Measurements from ENCODE around the gene AKNA.

AKNA gene

GRCh38 chr9:114414346-114414745, 26.6 kb upstream of the AKNA start:
- DNase-seq (ENCODE audit: low spot score), result no peak

DNA sequence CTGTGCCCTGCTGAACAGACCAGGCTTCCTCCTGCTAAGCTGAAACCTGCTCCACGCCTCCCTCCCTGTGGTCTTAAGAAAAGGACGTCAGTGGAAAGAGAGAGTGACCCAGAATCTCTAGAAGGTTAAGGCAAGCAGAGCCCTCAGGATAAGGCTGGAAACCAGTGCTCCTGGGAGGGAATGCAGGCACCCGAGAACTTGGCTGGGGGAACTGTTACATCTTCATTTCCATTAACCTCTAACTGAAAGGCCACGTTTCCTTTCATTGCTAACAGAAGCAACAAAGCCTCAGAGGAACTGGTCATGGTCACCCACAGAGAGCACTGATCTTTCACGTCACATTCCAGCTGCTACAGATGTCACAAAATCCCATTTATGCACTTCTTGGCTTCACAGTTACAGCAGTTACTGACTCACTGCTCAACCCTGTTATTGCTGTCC, 26.1 kb upstream of the AKNA start:
- no peak for DNase-seq (ENCODE audit: low spot score)

GRCh38 chr9:114412048-114412683, 24.4 kb upstream of the AKNA start:
- DNase-seq (ENCODE audit: low spot score), result no peak

DNA sequence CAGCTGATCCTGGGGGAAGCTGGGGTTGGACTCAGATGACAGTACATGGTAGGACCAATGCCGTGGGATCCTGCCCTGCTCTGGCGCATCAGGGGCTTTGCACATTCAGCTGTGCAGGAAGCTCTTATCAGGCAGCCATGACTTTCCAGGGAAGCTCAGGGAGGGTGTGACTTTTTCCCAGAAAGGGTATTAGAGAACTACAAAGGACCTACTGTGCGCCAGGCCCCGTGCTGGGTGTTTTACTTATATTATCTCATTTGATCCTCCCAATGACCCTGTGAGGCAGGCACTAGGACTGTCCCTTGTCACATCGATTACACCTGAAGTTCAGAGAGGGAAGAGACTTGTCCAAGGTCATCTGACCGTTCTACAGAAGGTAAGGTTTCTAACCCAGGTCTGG, 23.7 kb upstream of the AKNA start:
- no peak for DNase-seq (ENCODE audit: low spot score)

- DNase-seq (ENCODE audit: low spot score), result no peak
Observed at GRCh38 chr9:114410910-114411309, 23.1 kb upstream of the AKNA start.

DNA sequence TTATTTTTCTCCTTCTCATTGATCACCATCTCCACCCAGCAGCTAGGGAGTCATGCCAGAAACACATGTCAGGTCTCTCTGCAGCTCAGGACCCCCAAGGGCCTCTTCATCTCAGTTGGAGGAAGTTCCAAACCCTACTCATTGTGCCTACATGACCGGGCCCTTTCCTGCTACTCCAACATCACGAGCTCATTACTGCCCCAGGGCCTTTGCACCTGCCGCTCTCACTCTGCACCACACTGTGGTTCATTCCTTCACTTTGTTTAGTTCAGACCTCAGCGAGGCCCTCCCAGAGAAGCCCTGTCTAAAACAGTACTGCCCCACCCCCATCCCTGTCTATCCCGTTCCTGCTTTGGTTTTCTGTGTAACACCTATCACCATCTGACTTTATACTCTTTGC, 22.1 kb upstream of the AKNA start:
- DNase-seq (ENCODE audit: low spot score), result no peak

DNA sequence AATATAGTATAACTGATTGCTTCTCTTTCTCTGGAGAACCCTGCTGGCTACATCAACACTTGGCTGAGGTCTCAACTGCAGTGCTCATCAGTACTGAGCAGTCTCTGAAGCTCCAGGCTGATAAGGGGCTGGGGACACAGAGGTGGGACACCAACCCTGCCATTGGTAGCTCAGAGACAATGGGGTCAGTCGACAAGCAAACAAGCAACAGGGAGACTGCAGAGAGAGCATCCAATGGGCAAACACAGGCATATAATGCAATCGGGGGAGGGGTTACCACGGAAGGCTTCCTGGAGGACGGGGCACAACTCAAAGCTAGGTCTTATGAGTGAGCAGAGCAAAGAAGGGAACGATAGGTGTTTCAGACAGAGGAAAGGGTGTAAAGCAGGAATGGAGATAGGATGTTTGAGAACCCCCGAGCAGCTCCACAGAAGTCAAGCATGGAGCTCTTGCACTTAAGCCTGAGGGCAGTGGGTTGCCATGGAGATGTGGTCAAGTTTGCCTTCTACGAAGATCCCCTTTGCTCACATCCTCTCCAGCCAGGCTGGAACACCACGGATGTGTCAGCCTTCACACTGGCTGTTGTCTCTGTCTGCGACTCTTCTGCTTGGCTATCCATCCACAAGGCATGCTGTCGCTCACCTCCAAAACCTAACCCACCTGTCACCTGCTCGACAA, 21.5 kb upstream of the AKNA start:
- DNase-seq (ENCODE audit: low spot score), result no peak

- no peak for DNase-seq (ENCODE audit: low spot score)
Observed at GRCh38 chr9:114408645-114409044, 20.9 kb upstream of the AKNA start.

- DNase-seq (ENCODE audit: low spot score), result no peak
Observed at GRCh38 chr9:114407889-114408288, 20.1 kb upstream of the AKNA start.

DNA sequence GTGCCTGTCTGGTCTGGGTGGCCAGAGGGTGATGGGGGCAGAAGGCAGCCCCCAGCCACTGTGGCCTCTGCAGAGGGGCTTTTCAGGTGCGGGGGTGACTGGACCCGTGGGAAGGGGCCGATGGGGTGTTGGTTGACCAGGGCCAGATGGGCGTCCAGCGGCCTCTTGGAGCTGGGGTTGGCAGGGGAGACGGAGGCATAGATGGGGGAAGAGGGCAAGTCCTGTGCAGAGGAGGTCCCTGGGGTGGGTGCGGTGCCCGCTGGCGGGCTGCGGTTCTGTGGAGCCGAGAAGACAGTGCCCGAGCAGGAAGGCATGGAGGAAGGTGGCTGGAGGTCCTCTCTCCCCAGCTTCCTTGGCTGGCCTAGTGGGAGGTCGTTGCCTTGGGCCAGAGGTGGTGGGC, 18.7 kb upstream of the AKNA start:
- DNase-seq (ENCODE audit: low spot score), result no peak

DNA sequence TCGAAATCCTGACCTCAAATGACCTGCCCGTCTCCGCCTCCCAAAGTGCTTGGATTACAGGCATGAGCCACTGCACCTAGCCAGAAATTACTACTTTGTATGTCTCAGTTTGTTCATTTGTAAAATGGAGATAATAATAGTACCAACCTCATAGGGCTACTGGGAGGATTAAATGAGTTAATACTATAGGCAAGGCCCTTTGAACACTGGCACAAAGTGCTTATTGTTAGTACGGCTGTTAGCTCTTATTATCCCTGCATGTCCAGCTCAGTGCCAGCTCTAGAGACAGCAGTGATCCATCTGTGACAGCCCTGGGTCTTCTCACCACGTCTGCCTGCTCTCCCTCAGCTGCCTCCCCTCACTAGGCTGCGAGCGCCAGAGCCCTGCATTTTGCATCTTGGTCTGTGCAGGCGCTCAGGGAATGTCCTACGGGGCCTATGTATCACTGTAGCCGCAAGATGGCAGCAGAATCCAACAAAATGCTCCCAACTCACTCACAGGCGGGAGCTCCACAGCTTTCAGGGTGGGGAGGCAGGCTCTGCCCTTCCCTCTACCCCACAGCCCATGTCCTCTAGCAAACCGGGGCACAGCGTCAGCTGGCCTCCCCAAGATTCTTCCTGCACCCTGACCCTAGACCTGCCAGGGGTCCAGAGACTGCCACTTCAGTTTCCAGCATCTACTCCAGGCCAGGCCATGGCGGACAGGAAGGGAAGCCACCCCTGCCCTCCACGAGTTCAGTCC, 17.7 kb upstream of the AKNA start:
- DNase-seq (ENCODE audit: low spot score), result peak; percentile 87

DNA sequence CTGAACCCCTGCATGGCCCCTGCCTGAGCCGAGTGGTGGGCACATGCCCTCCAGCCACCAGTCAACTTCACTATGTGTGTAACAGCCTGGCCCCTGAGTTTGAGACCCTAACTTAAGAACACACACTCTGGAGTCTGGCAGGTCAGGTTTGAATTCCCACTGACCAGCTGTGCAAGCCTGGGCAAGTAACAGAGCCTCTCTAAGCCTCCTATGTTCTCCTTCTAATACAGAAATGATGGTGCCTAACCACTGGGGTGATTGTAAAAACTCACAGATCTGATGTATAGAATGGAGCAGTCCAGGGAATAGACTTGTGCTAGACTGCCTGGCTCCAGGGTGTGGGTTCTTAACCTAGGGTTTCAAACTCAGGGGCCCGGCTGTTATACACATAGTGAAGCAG, 16.7 kb upstream of the AKNA start:
- DNase-seq (ENCODE audit: low spot score), result no peak

DNA sequence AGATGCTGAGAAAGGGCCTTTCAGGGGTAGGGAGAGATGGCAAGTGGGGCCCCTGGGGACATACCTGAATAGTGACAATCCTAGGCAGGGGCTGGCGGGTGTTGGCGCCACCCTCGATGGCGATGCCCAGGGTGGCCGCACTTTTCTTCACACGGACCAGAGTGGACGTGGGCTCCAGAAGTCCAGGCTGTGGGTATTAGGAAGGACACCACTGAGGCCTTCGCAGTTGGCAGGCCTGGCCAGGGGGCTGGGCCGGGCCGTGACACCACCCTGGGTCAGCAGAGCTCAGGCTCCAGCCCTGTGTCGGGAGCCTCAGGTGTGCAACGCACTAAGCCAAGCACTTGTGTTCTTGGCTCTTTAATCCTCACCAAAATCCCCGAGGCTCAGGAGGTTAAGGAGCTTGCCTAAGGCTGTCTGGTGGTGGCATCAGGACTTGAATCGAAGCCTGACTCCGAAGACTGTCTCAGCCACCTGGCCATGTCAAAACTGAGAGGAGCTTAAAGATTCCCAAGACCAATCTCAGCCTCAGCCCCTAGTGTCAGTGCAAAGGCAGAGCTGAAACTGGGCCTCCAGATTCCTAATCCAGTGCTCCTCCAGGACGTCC, 15.5 kb upstream of the AKNA start:
- no peak for DNase-seq (ENCODE audit: low spot score)

DNA sequence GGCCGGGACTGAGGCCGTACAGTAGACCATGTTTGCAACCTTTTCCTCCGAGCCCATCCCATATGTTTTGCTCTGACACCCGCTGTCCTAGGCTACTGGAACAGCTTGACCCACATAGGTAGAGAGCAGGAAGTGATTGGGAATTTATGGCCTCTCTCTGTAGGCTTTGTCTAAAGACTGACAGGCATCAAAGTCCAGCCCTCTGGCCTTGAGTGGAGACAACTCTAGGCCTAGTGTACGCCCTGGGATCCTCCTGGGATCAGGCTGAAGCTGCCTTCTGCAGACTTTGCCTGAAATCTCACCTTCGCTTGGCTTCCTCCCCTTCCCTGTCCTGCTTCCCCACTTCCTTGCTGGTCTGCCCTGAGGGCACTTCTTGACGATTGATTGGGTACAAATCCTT, 13.6 kb upstream of the AKNA start:
- no peak for DNase-seq (ENCODE audit: low spot score)

DNA sequence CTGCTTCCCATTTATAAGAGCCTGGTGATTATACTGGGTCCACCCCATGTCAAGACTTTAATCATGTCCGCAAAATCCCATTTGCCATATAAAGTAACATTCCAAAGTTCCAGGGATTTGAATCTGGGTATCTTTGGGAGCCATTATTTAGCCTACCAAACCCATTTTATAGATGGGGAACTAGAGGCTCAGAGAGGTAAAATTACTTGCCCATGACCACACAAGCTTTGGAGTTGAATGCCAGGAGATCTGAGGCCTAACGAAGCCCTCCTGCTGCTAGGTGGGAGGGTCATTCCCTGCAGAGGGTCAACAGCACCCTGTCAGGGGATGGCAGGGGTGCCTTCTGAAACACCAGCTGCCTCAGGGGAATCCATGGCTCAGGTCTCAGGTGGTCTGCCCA, 13.0 kb upstream of the AKNA start:
- no peak for DNase-seq (ENCODE audit: low spot score)

DNA sequence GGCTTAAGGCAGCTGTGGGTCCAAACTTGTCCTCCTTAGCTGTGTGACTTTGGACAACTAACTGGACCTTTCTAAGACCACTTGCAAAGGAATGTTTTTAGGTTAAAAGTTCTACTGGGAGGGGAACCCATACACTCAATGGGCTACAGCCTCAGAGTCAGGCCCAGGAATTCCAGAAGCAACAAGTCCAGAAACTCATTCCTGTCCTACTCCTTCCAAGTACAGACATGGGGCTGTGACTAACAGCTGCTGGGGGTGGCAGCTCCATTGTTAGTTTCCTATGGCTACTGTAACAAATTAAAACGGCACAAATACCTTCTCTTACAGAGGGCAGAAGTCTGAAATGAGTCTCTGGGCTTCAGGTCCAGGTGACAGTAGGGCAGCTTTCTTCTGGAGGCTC, 12.4 kb upstream of the AKNA start:
- DNase-seq (ENCODE audit: low spot score), result no peak

DNA sequence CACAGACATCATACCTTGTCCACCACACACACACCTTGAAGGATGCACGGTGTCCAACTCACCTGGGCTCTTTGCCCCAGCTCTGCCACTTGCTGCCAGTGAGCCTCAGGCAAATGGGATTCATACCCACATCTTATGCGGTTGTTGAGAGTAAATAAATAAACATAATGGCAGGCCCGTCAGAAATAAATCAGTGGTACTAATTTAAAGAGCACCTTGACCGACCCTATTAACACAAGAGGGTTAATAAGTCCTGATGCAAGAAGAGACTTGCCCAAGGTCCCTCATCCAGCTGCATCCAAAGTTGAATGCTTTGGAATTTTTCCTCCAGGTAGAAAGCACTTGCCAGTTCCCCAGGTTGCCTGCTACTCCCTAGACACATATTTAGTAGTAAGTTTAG, 11.6 kb upstream of the AKNA start:
- DNase-seq (ENCODE audit: low spot score), result no peak

DNA sequence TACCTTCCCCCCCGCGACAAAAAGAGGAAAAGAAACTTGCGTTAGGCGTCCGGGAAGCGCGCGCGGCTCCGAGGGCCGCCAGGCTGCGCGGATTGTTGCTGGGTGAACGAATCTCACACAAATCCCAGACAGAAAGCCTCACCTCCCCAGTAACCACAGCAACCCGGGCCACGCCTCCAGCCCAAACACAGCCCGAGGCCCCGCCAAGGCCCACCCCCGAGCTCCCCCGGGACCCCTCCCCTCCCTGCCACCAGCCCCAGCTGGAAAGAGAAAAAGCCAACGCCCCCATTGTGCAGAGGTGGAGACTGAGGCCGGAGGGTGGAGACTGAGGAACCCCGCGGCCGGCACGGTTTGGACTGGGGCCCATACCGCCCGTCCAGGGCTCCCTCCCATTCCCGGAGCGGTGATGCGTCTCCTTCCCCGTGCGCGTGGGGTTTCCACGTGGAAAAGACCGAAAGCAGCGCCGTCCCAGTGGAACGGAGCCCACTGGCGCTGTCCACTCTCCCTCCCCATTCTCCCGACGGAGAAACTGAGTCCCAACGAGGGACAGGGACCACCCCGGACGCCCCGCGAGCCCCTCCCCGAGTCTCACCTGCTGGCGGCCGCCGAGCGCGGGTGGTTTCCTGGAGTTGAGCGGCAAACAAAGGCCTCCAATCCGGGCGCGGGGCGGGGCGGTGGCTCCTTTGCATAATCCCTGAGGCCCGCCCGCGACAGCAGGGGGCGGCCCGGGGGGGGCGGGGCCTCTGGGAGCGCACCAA, 10.2 kb upstream of the AKNA start:
- DNase-seq (ENCODE audit: low spot score), result peak; percentile 92

- no peak for DNase-seq (ENCODE audit: low spot score)
Observed at GRCh38 chr9:114397219-114397847, 9.6 kb upstream of the AKNA start.

DNA sequence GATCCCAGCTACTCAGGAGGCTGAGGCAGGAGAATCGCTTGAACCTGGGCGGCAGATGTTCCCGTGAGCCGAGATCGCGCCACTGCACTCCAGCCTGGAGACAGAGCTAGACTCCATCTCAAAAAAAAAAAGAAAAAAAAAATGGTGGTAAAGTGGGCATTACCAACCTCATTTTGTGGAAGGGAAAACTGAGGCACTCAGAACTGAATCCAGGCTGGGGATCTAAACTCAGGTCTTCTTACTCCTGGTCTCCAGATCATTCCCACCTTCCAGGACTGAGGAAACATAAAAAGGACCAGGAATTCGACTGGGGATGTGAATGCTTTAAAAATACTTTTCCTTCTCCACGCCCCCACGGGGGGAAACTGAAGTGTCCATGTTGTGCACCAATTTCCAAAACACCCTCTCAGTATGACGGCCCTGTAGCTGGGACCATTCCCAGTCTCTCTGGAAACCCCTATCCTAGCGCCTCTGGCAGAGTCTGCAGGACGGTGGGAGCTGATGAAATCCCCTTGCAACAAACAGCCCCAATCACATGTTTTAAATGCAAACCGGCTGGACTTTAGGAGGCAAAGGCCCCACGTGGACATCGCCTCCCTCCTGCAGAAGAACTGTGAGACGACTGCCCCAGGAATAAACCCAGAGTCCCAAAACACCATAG, 8.9 kb upstream of the AKNA start:
- no peak for DNase-seq (ENCODE audit: low spot score)

GRCh38 chr9:114395768-114396167, 8.0 kb upstream of the AKNA start:
- DNase-seq (ENCODE audit: low spot score), result no peak
